ENCODE results near the gene RBM43.

RBM43 gene

GRCh38 chr2:151198645-151199044 is 63.0 kb downstream of the RBM43 start:
- Histone ChIP-seq H3K4me1 (ENCODE audit: insufficient read depth, low read length, poor library complexity, severe bottlenecking) (peaks cover 79% of the 10 kb centered on the region), H3K79me2 (ENCODE audit: insufficient read depth, low read length) (no peaks in the 10 kb centered on the region), H3K27me3 (ENCODE audit: insufficient read depth, low read length, poor library complexity, severe bottlenecking) (no peaks in the 10 kb centered on the region), H3K4me3 (ENCODE audit: low read length, poor library complexity, severe bottlenecking) (no peak overlapping the region), H3K9me3 (ENCODE audit: insufficient read depth, low read depth, low read length) (no peaks in the 10 kb centered on the region), H3F3A (ENCODE audit: low read depth) (peaks cover 7% of the 10 kb centered on the region), H3K9ac (ENCODE audit: low read depth, low read length, poor library complexity, severe bottlenecking) (no peak overlapping the region), H3K36me3 (ENCODE audit: insufficient read depth, low read length) (no peaks in the 10 kb centered on the region), H4K20me1 (ENCODE audit: insufficient read depth, low read length, poor library complexity, severe bottlenecking) (no peaks in the 10 kb centered on the region), H3K9me2 (replicated peaks; ENCODE audit: low read depth, low read length) (no peaks in the 10 kb centered on the region), H2AFZ (ENCODE audit: low read length) (no peak overlapping the region), H3K4me2 (ENCODE audit: low read depth, low read length, poor library complexity, severe bottlenecking) (no peak overlapping the region)
- no peak for TF ChIP-seq CTCF (conservative IDR thresholded peaks at IDR 0.05; ENCODE audit: low read length)
- TF ChIP-seq EZH2phosphoT487 (IDR thresholded peaks at IDR 0.05; ENCODE audit: borderline replicate concordance) = no peak

Data from Loucy (cell line).